ENCODE measurements around the gene LRBA.

Gene LRBA

GRCh38 chr4:150268444-150268843, 746.6 kb downstream of the LRBA start:
- H2BK12ac ChIP-seq (ENCODE audit: low read length in 2 of 2): no peak overlapping the region
- H2BK120ac ChIP-seq (ENCODE audit: low read depth, low read length): no peak overlapping the region
- no peak overlapping the region for H3K4me2 ChIP-seq (ENCODE audit: low read length, poor library complexity, severe bottlenecking)
- H2AK5ac ChIP-seq (ENCODE audit: low read length, severe bottlenecking): no peak overlapping the region
- no peak overlapping the region for H3K4me3 ChIP-seq (ENCODE audit: insufficient read depth in 1 of 2, low read depth in 1 of 2, low read length in 2 of 2)
- no peak overlapping the region for H3K27ac ChIP-seq (ENCODE audit: low read length, poor library complexity, severe bottlenecking)
- H3K14ac ChIP-seq (ENCODE audit: low read length in 2 of 2): no peak overlapping the region
- no peak overlapping the region for H3K4ac ChIP-seq (ENCODE audit: low read depth in 1 of 2, low read length in 2 of 2)
- H3K4me1 ChIP-seq (ENCODE audit: control insufficient read depth, insufficient read depth, low read depth, low read length): peaks cover 3% of the 10 kb centered on the region
- H4K8ac ChIP-seq (ENCODE audit: low read length): no peak overlapping the region
- no peak overlapping the region for H3K23ac ChIP-seq (ENCODE audit: low read length in 2 of 2)
- no peak overlapping the region for H4K91ac ChIP-seq (ENCODE audit: low read length)
- H3K79me1 ChIP-seq (replicated peaks; ENCODE audit: low read length, poor library complexity, severe bottlenecking): peaks cover 3% of the 10 kb centered on the region
- H2BK5ac ChIP-seq (ENCODE audit: low read depth, low read length, poor library complexity, severe bottlenecking): no peak overlapping the region
- WGBS: 100% methylated on average over 1 of the region's 1 CpG
- H3K9ac ChIP-seq (ENCODE audit: low read length): no peak overlapping the region
- H3K9me3 ChIP-seq (ENCODE audit: control insufficient read depth, low read length): peaks cover 3% of the 10 kb centered on the region
- DNase-seq: peak; percentile 30
- no peaks in the 10 kb centered on the region for H3K27me3 ChIP-seq (ENCODE audit: control insufficient read depth in 1 of 2, insufficient read depth in 1 of 2, low read length in 2 of 2)
- no peak overlapping the region for H2BK15ac ChIP-seq (ENCODE audit: low read depth, poor library complexity, severe bottlenecking)
- no peak overlapping the region for H2AFZ ChIP-seq (ENCODE audit: low read depth, low read length)
- peaks cover 8 to 10% of the 10 kb centered on the region in 2 experiments for H3K36me3 ChIP-seq (ENCODE audit: control insufficient read depth in 1 of 2, insufficient read depth in 2 of 2, low read depth in 1 of 2, low read length in 2 of 2)
- no peak overlapping the region for H3K18ac ChIP-seq (ENCODE audit: low read depth in 1 of 2, low read length in 2 of 2)

DNA sequence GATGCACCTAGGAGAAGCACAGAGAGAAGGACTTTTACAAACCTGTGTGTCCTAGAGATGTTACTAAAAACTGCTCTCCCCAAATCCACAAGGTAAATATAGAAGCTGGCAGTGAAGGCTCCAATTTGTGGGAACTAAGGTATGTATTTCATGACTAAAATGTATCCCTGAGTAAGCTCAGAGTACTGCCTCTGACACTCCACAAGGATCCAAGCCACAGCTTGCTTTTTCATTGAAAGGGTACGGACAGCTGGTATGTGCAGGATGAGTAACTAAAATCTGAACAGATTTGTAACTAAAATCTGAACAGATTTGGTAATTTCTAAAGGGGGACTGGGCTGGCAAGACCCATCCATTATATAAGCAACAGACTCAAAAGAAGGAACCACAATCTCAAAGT, 749.3 kb downstream of the LRBA start:
- Histone ChIP-seq H3K4me3 (ENCODE audit: insufficient read depth in 1 of 2, low read depth in 1 of 2, low read length in 2 of 2) (no peak overlapping the region), H3K4me1 (ENCODE audit: control insufficient read depth, insufficient read depth, low read depth, low read length) (peaks cover 8% of the 10 kb centered on the region), H3K14ac (ENCODE audit: low read length in 2 of 2) (no peak overlapping the region), H2AFZ (ENCODE audit: low read depth, low read length) (no peak overlapping the region), H2BK12ac (ENCODE audit: low read length in 2 of 2) (no peak overlapping the region), H2BK5ac (ENCODE audit: low read depth, low read length, poor library complexity, severe bottlenecking) (no peak overlapping the region), H3K79me1 (replicated peaks; ENCODE audit: low read length, poor library complexity, severe bottlenecking) (peaks cover 9% of the 10 kb centered on the region), H3K4ac (ENCODE audit: low read depth in 1 of 2, low read length in 2 of 2) (no peak overlapping the region), H3K27me3 (ENCODE audit: control insufficient read depth in 1 of 2, insufficient read depth in 1 of 2, low read length in 2 of 2) (no peaks in the 10 kb centered on the region), H3K23ac (ENCODE audit: low read length in 2 of 2) (no peak overlapping the region), H4K8ac (ENCODE audit: low read length) (no peak overlapping the region), H2BK120ac (ENCODE audit: low read depth, low read length) (no peak overlapping the region), H3K4me2 (ENCODE audit: low read length, poor library complexity, severe bottlenecking) (no peak overlapping the region), H2BK15ac (ENCODE audit: low read depth, poor library complexity, severe bottlenecking) (no peak overlapping the region), H3K9me3 (ENCODE audit: control insufficient read depth, low read length) (peaks cover 3% of the 10 kb centered on the region), H3K9ac (ENCODE audit: low read length) (no peak overlapping the region), H2AK5ac (ENCODE audit: low read length, severe bottlenecking) (no peak overlapping the region), H3K27ac (ENCODE audit: low read length, poor library complexity, severe bottlenecking) (peak overlapping the region; percentile 29), H3K36me3 (ENCODE audit: control insufficient read depth in 1 of 2, insufficient read depth in 2 of 2, low read depth in 1 of 2, low read length in 2 of 2) (peaks cover 4 to 8% of the 10 kb centered on the region in 2 experiments), H4K91ac (ENCODE audit: low read length) (no peak overlapping the region), H3K18ac (ENCODE audit: low read depth in 1 of 2, low read length in 2 of 2) (no peak overlapping the region)
- DNase-seq: no peak
- no CpG with 5 or more reads among the region's 1 CpG for WGBS

DNA sequence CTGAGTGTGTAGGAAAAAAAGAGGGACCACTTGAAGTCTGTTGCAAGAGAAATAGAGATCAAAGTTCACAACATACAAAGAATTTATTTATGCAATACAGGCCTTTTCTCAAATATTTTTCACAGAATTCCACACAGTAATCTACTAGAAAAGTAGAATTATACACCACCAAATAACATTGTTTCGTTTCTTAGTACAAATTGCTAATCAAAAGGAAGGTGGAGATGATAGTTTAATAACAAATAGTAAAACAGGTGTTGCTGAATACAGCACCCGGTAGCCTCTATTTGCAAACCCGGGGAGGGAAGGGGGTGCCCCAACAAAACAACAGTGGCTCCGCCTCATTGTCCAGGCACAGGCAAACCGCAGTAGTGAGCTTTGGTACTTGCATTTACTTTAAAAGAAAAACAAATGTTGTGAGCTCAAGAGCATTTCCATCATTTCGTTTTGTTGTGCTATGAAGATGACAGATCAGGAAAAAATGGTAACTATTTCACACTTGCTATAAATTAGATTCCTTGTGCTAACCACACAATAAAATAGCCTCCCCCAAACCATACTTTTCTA, 750.4 kb downstream of the LRBA start:
- Histone ChIP-seq H4K8ac (ENCODE audit: low read length) (no peak overlapping the region), H2BK5ac (ENCODE audit: low read depth, low read length, poor library complexity, severe bottlenecking) (no peak overlapping the region), H4K91ac (ENCODE audit: low read length) (no peak overlapping the region), H2AK5ac (ENCODE audit: low read length, severe bottlenecking) (no peak overlapping the region), H3K27ac (ENCODE audit: low read length, poor library complexity, severe bottlenecking) (peak overlapping the region; percentile 42), H3K79me1 (replicated peaks; ENCODE audit: low read length, poor library complexity, severe bottlenecking) (peaks cover 9% of the 10 kb centered on the region), H2BK12ac (ENCODE audit: low read length in 2 of 2) (no peak overlapping the region), H3K4me2 (ENCODE audit: low read length, poor library complexity, severe bottlenecking) (no peak overlapping the region), H3K27me3 (ENCODE audit: control insufficient read depth in 1 of 2, insufficient read depth in 1 of 2, low read length in 2 of 2) (no peaks in the 10 kb centered on the region), H3K23ac (ENCODE audit: low read length in 2 of 2) (no peak overlapping the region), H3K36me3 (ENCODE audit: control insufficient read depth in 1 of 2, insufficient read depth in 2 of 2, low read depth in 1 of 2, low read length in 2 of 2) (peaks cover 4 to 11% of the 10 kb centered on the region in 2 experiments), H3K18ac (ENCODE audit: low read depth in 1 of 2, low read length in 2 of 2) (no peak overlapping the region), H3K9me3 (ENCODE audit: control insufficient read depth, low read length) (peaks cover 3% of the 10 kb centered on the region), H2BK120ac (ENCODE audit: low read depth, low read length) (no peak overlapping the region), H3K4ac (ENCODE audit: low read depth in 1 of 2, low read length in 2 of 2) (no peak overlapping the region), H3K4me3 (ENCODE audit: insufficient read depth in 1 of 2, low read depth in 1 of 2, low read length in 2 of 2) (no peak overlapping the region), H2AFZ (ENCODE audit: low read depth, low read length) (no peak overlapping the region), H2BK15ac (ENCODE audit: low read depth, poor library complexity, severe bottlenecking) (no peak overlapping the region), H3K9ac (ENCODE audit: low read length) (no peak overlapping the region), H3K4me1 (ENCODE audit: control insufficient read depth, insufficient read depth, low read depth, low read length) (peaks cover 8% of the 10 kb centered on the region), H3K14ac (ENCODE audit: low read length in 2 of 2) (no peak overlapping the region)
- DNase-seq: no peak
- WGBS: 86% methylated on average over 5 of the region's 6 CpGs

- H3K27me3 ChIP-seq (ENCODE audit: control insufficient read depth in 1 of 2, insufficient read depth in 1 of 2, low read length in 2 of 2): no peaks in the 10 kb centered on the region
- H3K23ac ChIP-seq (ENCODE audit: low read length in 2 of 2): no peak overlapping the region
- no peak overlapping the region for H3K4ac ChIP-seq (ENCODE audit: low read depth in 1 of 2, low read length in 2 of 2)
- no peak for DNase-seq
- H2BK12ac ChIP-seq (ENCODE audit: low read length in 2 of 2): no peak overlapping the region
- H3K4me1 ChIP-seq (ENCODE audit: control insufficient read depth, insufficient read depth, low read depth, low read length): peaks cover 8% of the 10 kb centered on the region
- no peak overlapping the region for H3K4me3 ChIP-seq (ENCODE audit: insufficient read depth in 1 of 2, low read depth in 1 of 2, low read length in 2 of 2)
- H3K36me3 ChIP-seq (ENCODE audit: control insufficient read depth in 1 of 2, insufficient read depth in 2 of 2, low read depth in 1 of 2, low read length in 2 of 2): peaks cover 4 to 13% of the 10 kb centered on the region in 2 experiments
- no peak overlapping the region for H2BK15ac ChIP-seq (ENCODE audit: low read depth, poor library complexity, severe bottlenecking)
- H3K14ac ChIP-seq (ENCODE audit: low read length in 2 of 2): no peak overlapping the region
- WGBS: 84% methylated on average over 6 of the region's 6 CpGs
- H2BK120ac ChIP-seq (ENCODE audit: low read depth, low read length): no peak overlapping the region
- H2AFZ ChIP-seq (ENCODE audit: low read depth, low read length): no peak overlapping the region
- H3K18ac ChIP-seq (ENCODE audit: low read depth in 1 of 2, low read length in 2 of 2): no peak overlapping the region
- H3K9ac ChIP-seq (ENCODE audit: low read length): no peak overlapping the region
- no peak overlapping the region for H4K91ac ChIP-seq (ENCODE audit: low read length)
- H4K8ac ChIP-seq (ENCODE audit: low read length): no peak overlapping the region
- no peak overlapping the region for H3K27ac ChIP-seq (ENCODE audit: low read length, poor library complexity, severe bottlenecking)
- peak overlapping the region; percentile 40 for H2AK5ac ChIP-seq (ENCODE audit: low read length, severe bottlenecking)
- no peak overlapping the region for H2BK5ac ChIP-seq (ENCODE audit: low read depth, low read length, poor library complexity, severe bottlenecking)
- peaks cover 9% of the 10 kb centered on the region for H3K79me1 ChIP-seq (replicated peaks; ENCODE audit: low read length, poor library complexity, severe bottlenecking)
- H3K4me2 ChIP-seq (ENCODE audit: low read length, poor library complexity, severe bottlenecking): no peak overlapping the region
- H3K9me3 ChIP-seq (ENCODE audit: control insufficient read depth, low read length): peaks cover 3% of the 10 kb centered on the region
Observed at GRCh38 chr4:150262611-150263010, 752.5 kb downstream of the LRBA start.
